ENCODE data around the gene NSMCE4A. TPM values are rescaled to one million over a fixed set of nuclear protein-coding genes. Genes with fewer than 3 reads are reported as not detected.
A peak's percentile ranks its signal among the peaks of the same experiment; 100 is the strongest.

Gene NSMCE4A
- total RNA-seq, 1 experiment from 2014 or later, result 64.4 TPM

- no peak for TF ChIP-seq ARID4B (CRISPR knock-in tag; IDR thresholded peaks at IDR 0.05; ENCODE audit: borderline replicate concordance)
- TF ChIP-seq TCF7 (CRISPR knock-in tag; IDR thresholded peaks at IDR 0.05; ENCODE audit: low read depth), result no peak
- TF ChIP-seq AFF4 (CRISPR knock-in tag; IDR thresholded peaks at IDR 0.05; ENCODE audit: borderline replicate concordance), result no peak
These were observed 45.2 kb upstream of the NSMCE4A start (continued) for GRCh38 chr10:122020226-122020625.

GRCh38 chr10:122019414-122019975 lies 44.5 kb upstream of the NSMCE4A start:
- Mint-ChIP-seq H3K9me3 (no peaks in the 10 kb centered on the region), H3K4me1 (peaks cover 25% of the 10 kb centered on the region), H3K36me3 (no peaks in the 10 kb centered on the region), H3K27me3 (ENCODE audit: low read depth) (no peaks in the 10 kb centered on the region), H3K27ac (0 out of 2 replicates have a peak overlapping the region, but pooled peaks have one; percentile 67), H3K4me3 (no peak overlapping the region)
- peak; percentile 68 for ATAC-seq
- CTCF ChIA-PET, result no interaction called here
- peak; percentile 29 for DNase-seq (ENCODE audit: low spot score)
- TF ChIP-seq TEAD1 (CRISPR knock-in tag; IDR thresholded peaks at IDR 0.05), result no peak
- peak; percentile 48; the same call in 1 of the 2 replicates for TF ChIP-seq GABPB1 (CRISPR knock-in tag; IDR thresholded peaks at IDR 0.05)
- TF ChIP-seq NFYB (CRISPR knock-in tag; conservative IDR thresholded peaks at IDR 0.05; ENCODE audit: low read depth), result peak; percentile 45
- TF ChIP-seq RELA (CRISPR knock-in tag; IDR thresholded peaks at IDR 0.05; ENCODE audit: borderline replicate concordance), result no peak
- no peak for TF ChIP-seq ZNF671 (CRISPR knock-in tag; IDR thresholded peaks at IDR 0.05)
- TF ChIP-seq PREB (CRISPR knock-in tag; IDR thresholded peaks at IDR 0.05; ENCODE audit: borderline replicate concordance), result no peak
- TF ChIP-seq USF2 (CRISPR knock-in tag; IDR thresholded peaks at IDR 0.05), result no peak
- TF ChIP-seq ZNF416 (CRISPR knock-in tag; IDR thresholded peaks at IDR 0.05), result no peak
- POLR2A ChIA-PET, result interaction anchor here (0.5 kb wide), 1 partner anchor 143 kb away, joined by 3 read pairs; no protein-coding TSS in a partner anchor

GRCh38 chr10:122018951-122019413 lies 44.0 kb upstream of the NSMCE4A start:
- Mint-ChIP-seq H3K4me1 (peaks cover 25% of the 10 kb centered on the region), H3K27ac (no peak overlapping the region), H3K9me3 (no peaks in the 10 kb centered on the region), H3K36me3 (no peaks in the 10 kb centered on the region), H3K4me3 (no peak overlapping the region), H3K27me3 (ENCODE audit: low read depth) (no peaks in the 10 kb centered on the region)
- ChIA-PET CTCF (no interaction called here), POLR2A (interaction anchor here (0.5 kb wide), 1 partner anchor 144 kb away, joined by 3 read pairs; no protein-coding TSS in a partner anchor)
- ATAC-seq (no peak), DNase-seq (ENCODE audit: low spot score) (no peak)
- TF ChIP-seq GRHL2 (CRISPR knock-in tag; IDR thresholded peaks at IDR 0.05; ENCODE audit: insufficient replicate concordance, severe bottlenecking), result no peak
- TF ChIP-seq ZSCAN18 (CRISPR knock-in tag; IDR thresholded peaks at IDR 0.05), result no peak
- TF ChIP-seq MLX (CRISPR knock-in tag; IDR thresholded peaks at IDR 0.05), result no peak
- TF ChIP-seq ZBTB21 (CRISPR knock-in tag; IDR thresholded peaks at IDR 0.05; ENCODE audit: borderline replicate concordance), result no peak
- no peak for TF ChIP-seq TEAD1 (CRISPR knock-in tag; IDR thresholded peaks at IDR 0.05)
- no peak for TF ChIP-seq ESRRA (CRISPR knock-in tag; IDR thresholded peaks at IDR 0.05; ENCODE audit: borderline replicate concordance)
- no peak for TF ChIP-seq SP1 (CRISPR knock-in tag; conservative IDR thresholded peaks at IDR 0.05)
- no peak for TF ChIP-seq ELF4 (CRISPR knock-in tag; IDR thresholded peaks at IDR 0.05; ENCODE audit: low read depth)
- no peak for TF ChIP-seq ZNF396 (CRISPR knock-in tag; IDR thresholded peaks at IDR 0.05; ENCODE audit: borderline replicate concordance)
- no peak for TF ChIP-seq FOXJ3 (CRISPR knock-in tag; IDR thresholded peaks at IDR 0.05; ENCODE audit: borderline replicate concordance)
- no peak for TF ChIP-seq JUN (CRISPR knock-in tag; IDR thresholded peaks at IDR 0.05)
